Vagina (tissue), 2 donors: ENCODE data around the gene TMEM129. TPM values are rescaled to one million over a fixed set of nuclear protein-coding genes. Genes with fewer than 3 reads are reported as not detected.

Source experiments
- DNase-seq, 2 donors: peaks; one replicate each; pipeline ENCODE4 v3.0.0-alpha.2; 2017; ENCODE audit errors: extremely low spot score in 2 of 2
- H3K27ac ChIP-seq: fragments of 200-600 bp; sonication (generic); one replicate; pipeline ENCODE4 v1.5.1; 2019
- H3K27me3 ChIP-seq: fragments of 200-600 bp; sonication (generic); one replicate; pipeline ENCODE4 v1.5.1; 2019
- H3K36me3 ChIP-seq, 2 donors: fragments of 200-600 bp; sonication (generic); one replicate each; pipeline ENCODE4 v1.5.1; 2017 to 2019
- H3K4me1 ChIP-seq: fragments of 200-600 bp; sonication (generic); one replicate; pipeline ENCODE4 v1.5.1; 2019
- H3K4me3 ChIP-seq, 2 donors: fragments of 200-600 bp; sonication (generic); 1 replicate in 1 of 2; 2 replicates in 1 of 2; pipeline ENCODE4 v1.5.1; 2016 to 2019
- H3K9me3 ChIP-seq: fragments of 200-600 bp; sonication (generic); one replicate; pipeline ENCODE4 v1.5.1; 2019
- POLR2A ChIP-seq, 2 donors: fragments of 450-650 bp; IDR thresholded peaks; one replicate each; pipeline ENCODE4 v1.6.1; 2017; ENCODE audit warnings: antibody characterized with exemption in 2 of 2, mild to moderate bottlenecking in 2 of 2, moderate library complexity in 2 of 2
- POLR2AphosphoS5 ChIP-seq, 2 donors: sonication (generic); formaldehyde crosslinking; IDR thresholded peaks; one replicate each; pipeline ENCODE4 v1.9.0; 2017; ENCODE audit warnings: antibody characterized with exemption in 2 of 2, mild to moderate bottlenecking in 2 of 2, low read depth in 1 of 2; ENCODE audit not compliant: insufficient read depth in 1 of 2
- intact Hi-C: fragments of 100-400 bp; cut with DNase I; formaldehyde crosslinking; loops from one replicate; pipeline ENCODE4 v1.15.1; 2023
- total RNA-seq: library from RNA; depleted of rRNA; stranded (reverse); fragments of >200 nt; gene quantifications from one replicate; pipeline ENCODE4 v1.2.3, GENCODE V29; 2016
- TF ChIP-seq, protein P1 (sequence below), 3 experiments: fragments of 450-650 bp in 2 of 3; fragments of 200-600 bp in 1 of 3; sonication (generic) in 1 of 3; IDR thresholded peaks; one replicate each; pipeline ENCODE4 v1.5.1; 2017 to 2019; ENCODE audit warnings: antibody characterized with exemption in 3 of 3, mild to moderate bottlenecking in 2 of 3, moderate library complexity in 2 of 3

Gene TMEM129
- total RNA-seq, 1 donor from 2014 or later = 50.6 TPM

DNA sequence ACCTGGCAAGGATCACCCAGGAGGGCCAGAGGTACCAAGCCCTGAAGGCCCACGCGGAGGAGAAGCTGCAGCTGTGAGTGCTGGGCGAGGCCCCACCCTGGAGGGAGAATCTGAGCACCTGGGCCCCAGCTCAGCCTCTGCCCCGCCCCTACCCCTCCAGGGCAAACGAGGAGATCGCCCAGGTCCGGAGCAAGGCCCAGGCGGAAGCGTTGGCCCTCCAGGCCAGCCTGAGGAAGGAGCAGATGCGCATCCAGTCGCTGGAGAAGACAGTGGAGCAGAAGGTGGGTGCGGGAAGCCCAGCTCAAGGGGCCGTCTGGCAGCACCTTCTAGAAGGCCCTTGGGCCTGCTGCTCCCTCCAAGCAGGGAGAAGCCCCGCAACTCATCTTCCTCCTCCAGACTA is 23.4 kb upstream of the TMEM129 start:
- no peak for TF ChIP-seq POLR2AphosphoS5 (IDR thresholded peaks at IDR 0.05; ENCODE audit: insufficient read depth in 1 of 2, low read depth in 1 of 2)
- TF ChIP-seq, protein P1, sequence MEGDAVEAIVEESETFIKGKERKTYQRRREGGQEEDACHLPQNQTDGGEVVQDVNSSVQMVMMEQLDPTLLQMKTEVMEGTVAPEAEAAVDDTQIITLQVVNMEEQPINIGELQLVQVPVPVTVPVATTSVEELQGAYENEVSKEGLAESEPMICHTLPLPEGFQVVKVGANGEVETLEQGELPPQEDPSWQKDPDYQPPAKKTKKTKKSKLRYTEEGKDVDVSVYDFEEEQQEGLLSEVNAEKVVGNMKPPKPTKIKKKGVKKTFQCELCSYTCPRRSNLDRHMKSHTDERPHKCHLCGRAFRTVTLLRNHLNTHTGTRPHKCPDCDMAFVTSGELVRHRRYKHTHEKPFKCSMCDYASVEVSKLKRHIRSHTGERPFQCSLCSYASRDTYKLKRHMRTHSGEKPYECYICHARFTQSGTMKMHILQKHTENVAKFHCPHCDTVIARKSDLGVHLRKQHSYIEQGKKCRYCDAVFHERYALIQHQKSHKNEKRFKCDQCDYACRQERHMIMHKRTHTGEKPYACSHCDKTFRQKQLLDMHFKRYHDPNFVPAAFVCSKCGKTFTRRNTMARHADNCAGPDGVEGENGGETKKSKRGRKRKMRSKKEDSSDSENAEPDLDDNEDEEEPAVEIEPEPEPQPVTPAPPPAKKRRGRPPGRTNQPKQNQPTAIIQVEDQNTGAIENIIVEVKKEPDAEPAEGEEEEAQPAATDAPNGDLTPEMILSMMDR (IDR thresholded peaks at IDR 0.05) = no peak
- DNase-seq = no peak
- H3K27ac ChIP-seq = no peak overlapping the region
- no peaks in the 10 kb centered on the region for H3K36me3 ChIP-seq
- no peaks in the 10 kb centered on the region for H3K27me3 ChIP-seq
- H3K4me3 ChIP-seq = no peak overlapping the region
- H3K4me1 ChIP-seq = peaks cover 8% of the 10 kb centered on the region
- no peaks in the 10 kb centered on the region for H3K9me3 ChIP-seq
- intact Hi-C loops = no loop called here

DNA sequence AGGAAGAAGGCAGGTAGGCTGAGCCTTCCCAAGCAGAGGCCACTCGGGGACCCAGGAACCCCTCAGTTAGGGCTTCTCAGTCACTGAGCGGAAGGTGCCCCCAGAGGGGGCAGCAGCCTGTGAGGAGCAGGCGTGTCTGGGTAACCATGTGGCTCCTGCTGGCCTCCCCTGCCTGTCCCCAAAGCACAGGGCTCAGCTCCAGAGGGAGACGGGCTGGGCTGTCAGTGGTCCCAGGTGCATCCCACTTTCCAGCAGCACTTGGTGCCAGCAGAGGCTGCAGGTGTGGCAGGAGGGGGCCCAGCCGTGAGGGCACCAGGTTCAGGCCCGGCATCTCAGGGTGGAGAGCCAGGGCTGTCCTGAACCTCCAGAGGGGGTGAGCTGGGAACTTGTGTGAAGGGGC is 22.9 kb upstream of the TMEM129 start:
- Histone ChIP-seq H3K4me1 (peaks cover 8% of the 10 kb centered on the region), H3K27ac (no peak overlapping the region), H3K9me3 (no peaks in the 10 kb centered on the region), H3K4me3 (no peak overlapping the region), H3K27me3 (no peaks in the 10 kb centered on the region), H3K36me3 (peaks cover 0 to 5% of the 10 kb centered on the region in 2 donors)
- intact Hi-C loops = no loop called here
- TF ChIP-seq POLR2A (IDR thresholded peaks at IDR 0.05) = no peak
- TF ChIP-seq POLR2AphosphoS5 (IDR thresholded peaks at IDR 0.05; ENCODE audit: insufficient read depth in 1 of 2, low read depth in 1 of 2) = no peak
- TF ChIP-seq, protein P1 (IDR thresholded peaks at IDR 0.05) = no peak
- no peak for DNase-seq

DNA sequence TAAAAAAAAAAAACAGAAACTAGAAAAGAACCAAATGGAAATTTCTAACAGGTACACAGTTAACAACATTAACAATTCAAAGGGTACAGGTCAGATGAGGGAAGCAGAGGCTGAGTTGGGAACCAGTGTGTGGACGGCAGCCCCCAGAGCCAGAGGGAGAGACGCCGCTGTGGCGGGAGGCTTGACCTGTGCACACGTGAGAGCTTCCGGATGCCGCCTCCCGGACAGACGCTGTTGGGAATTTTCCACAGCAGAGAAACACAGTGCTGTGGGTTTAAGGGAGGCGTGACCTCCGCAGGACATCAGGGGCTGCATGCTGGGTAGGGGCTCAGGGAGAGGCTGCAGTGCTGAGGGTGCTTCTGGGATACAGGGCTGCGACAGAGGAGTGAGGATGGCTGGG is 22.4 kb upstream of the TMEM129 start:
- intact Hi-C loops = no loop called here
- no peak overlapping the region for H3K27ac ChIP-seq
- H3K9me3 ChIP-seq = no peaks in the 10 kb centered on the region
- no peak for DNase-seq
- no peak overlapping the region for H3K4me3 ChIP-seq
- peaks cover 4% of the 10 kb centered on the region for H3K4me1 ChIP-seq
- TF ChIP-seq POLR2AphosphoS5 (IDR thresholded peaks at IDR 0.05; ENCODE audit: insufficient read depth in 1 of 2, low read depth in 1 of 2) = no peak
- TF ChIP-seq POLR2A (IDR thresholded peaks at IDR 0.05) = no peak
- TF ChIP-seq, protein P1 (IDR thresholded peaks at IDR 0.05) = no peak
- peaks cover 0 to 6% of the 10 kb centered on the region in 2 donors for H3K36me3 ChIP-seq
- H3K27me3 ChIP-seq = no peaks in the 10 kb centered on the region

DNA sequence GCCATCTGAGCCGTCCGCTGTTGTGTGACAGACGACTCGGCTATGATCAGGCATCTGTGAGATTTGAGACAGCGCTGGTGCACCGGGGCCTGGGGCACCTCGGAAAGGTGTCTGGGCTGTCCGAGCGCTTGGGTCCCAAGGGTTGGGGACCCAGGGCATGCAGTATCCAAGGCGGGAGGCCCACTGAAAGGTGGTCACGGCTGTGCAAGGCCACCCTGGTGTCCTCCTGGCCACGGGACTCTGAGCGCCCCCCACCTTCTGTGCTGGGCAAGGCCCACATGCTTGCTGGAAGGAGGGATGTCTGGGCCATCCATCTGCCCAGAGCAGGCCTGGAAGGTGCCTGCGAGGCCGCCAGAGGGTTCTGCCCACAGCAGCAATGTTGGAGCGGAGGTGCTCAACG is 20.1 kb upstream of the TMEM129 start:
- H3K9me3 ChIP-seq = peaks cover 7% of the 10 kb centered on the region
- no peak for TF ChIP-seq POLR2AphosphoS5 (IDR thresholded peaks at IDR 0.05; ENCODE audit: insufficient read depth in 1 of 2, low read depth in 1 of 2)
- TF ChIP-seq, protein P1 (IDR thresholded peaks at IDR 0.05) = no peak
- no peak for TF ChIP-seq POLR2A (IDR thresholded peaks at IDR 0.05)
- no peak overlapping the region for H3K27ac ChIP-seq
- H3K27me3 ChIP-seq = no peaks in the 10 kb centered on the region
- intact Hi-C loops = no loop called here
- no peak overlapping the region for H3K4me3 ChIP-seq
- H3K36me3 ChIP-seq = peaks cover 0 to 21% of the 10 kb centered on the region in 2 donors
- H3K4me1 ChIP-seq = no peaks in the 10 kb centered on the region
- no peak for DNase-seq

DNA sequence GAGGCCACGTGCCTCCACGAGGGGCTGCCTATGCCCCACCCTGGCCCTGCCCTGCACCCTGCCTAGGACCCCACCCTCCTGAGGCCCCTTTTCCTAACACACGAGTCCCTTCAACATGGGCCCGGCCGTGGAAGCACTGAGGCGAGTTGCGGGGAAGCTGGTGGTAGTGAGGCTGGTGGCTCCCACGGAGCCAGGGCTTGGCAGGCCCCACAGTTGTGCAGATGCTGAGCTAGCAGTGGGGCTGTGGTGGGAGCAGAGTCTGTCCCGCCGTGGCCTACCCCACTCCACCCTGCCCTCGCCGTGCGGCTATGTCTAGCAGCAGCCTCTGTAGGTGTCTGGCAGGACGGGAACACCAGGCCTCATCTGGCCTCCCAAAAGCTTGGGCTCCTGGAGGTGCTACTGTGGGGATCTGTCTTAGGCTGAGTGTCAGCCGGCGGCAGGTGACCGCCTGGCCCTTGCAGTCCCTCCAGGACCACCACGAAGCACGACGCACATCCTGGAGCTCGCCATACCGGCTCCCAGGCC is 19.0 kb upstream of the TMEM129 start:
- Histone ChIP-seq H3K27ac (no peak overlapping the region), H3K4me1 (no peaks in the 10 kb centered on the region), H3K9me3 (peaks cover 7% of the 10 kb centered on the region), H3K36me3 (peaks cover 0 to 21% of the 10 kb centered on the region in 2 donors), H3K27me3 (no peaks in the 10 kb centered on the region), H3K4me3 (no peak overlapping the region)
- no peak for DNase-seq
- TF ChIP-seq, protein P1 (IDR thresholded peaks at IDR 0.05) = no peak
- no peak for TF ChIP-seq POLR2A (IDR thresholded peaks at IDR 0.05)
- intact Hi-C loops = no loop called here
